HUES6 (cell line): ENCODE measurements around the gene RMRP.

ENCODE experiments used
- H3K27ac ChIP-seq: 2 replicates; pipeline ENCODE4 v1.7.0; 2013; ENCODE audit warnings: low read depth, mild to moderate bottlenecking, low read length, inconsistent platforms
- H3K27me3 ChIP-seq: 2 replicates; pipeline ENCODE4 v1.6.1; 2013; ENCODE audit warnings: low read length; ENCODE audit not compliant: control insufficient read depth, insufficient read depth
- H3K36me3 ChIP-seq: 2 replicates; pipeline ENCODE4 v1.6.1; 2013; ENCODE audit warnings: low read length; ENCODE audit not compliant: control insufficient read depth, insufficient read depth
- H3K4me1 ChIP-seq: 2 replicates; pipeline ENCODE4 v1.6.1; 2013; ENCODE audit warnings: low read length; ENCODE audit not compliant: control insufficient read depth, insufficient read depth
- H3K4me3 ChIP-seq: 2 replicates; pipeline ENCODE4 v1.5.1; 2013; ENCODE audit warnings: low read depth, low read length
- H3K9ac ChIP-seq: one replicate; pipeline ENCODE4 v1.6.1; 2013; ENCODE audit warnings: mild to moderate bottlenecking, low read length
- H3K9me3 ChIP-seq: 2 replicates; pipeline ENCODE4 v1.6.1; 2013; ENCODE audit warnings: low read depth, low read length; ENCODE audit not compliant: control insufficient read depth, insufficient read depth

The RMRP gene

DNA sequence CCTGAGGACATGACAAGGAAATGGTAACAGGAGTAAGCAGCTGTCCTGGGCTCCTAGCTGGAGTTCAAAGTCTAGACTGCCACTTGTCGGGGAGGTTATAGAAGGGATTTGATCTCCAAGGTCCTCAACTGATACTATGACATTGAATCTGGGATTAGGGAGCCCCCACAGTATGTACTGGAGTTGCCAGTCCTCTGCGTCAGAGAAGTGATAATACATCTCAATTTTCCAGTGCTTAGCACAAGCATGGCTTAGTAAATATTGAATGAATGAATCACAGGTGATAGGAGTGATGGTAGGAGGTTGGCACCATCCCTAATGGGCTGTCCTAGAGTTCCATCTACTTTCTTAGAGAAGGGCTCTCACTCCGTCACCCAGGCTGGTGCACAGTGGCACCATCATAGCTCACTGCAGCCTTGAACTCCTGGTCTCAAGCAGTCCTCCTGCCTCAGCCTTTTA lies 38.2 kb upstream of the RMRP start:
- H3K4me3 ChIP-seq: no peak overlapping the region
- peaks cover 6% of the 10 kb centered on the region; the same call in 1 of the 2 replicates for H3K4me1 ChIP-seq
- H3K9me3 ChIP-seq: no peaks in the 10 kb centered on the region
- H3K27ac ChIP-seq: no peak overlapping the region
- no peak overlapping the region for H3K9ac ChIP-seq
- H3K36me3 ChIP-seq: peaks cover 50% of the 10 kb centered on the region
- no peaks in the 10 kb centered on the region for H3K27me3 ChIP-seq

DNA sequence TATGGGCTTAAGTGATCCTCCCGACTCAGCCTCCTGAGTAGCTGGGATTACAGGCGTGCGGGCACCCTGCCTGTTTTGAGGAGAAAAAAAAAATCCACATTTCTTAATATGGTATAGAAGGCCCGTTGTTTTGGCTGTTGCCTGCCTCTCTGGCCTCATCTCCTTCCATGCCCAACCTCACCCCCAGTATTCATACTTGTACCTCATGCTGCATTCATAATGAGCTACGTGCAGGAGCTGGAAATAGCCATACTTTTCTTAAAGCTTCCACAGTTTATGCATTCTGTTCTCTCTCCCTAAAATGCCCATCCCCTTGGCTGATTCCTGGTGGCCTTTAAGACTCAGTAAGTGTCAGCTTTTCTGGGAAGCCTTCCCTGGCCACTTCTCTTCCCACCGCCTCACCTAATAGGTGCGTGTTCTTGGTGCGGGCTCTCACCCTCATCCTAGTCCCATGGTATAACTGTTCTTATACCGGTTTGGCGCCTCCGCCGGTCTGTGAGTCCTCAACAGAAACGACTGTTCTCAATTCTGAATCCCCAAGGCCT lies 34.0 kb upstream of the RMRP start:
- H3K4me3 ChIP-seq: peak overlapping the region; percentile 91; the same call in 1 of the 2 replicates

GRCh38 chr9:35691334-35691650 lies 33.5 kb upstream of the RMRP start:
- H3K9me3 ChIP-seq: no peaks in the 10 kb centered on the region
- H3K27me3 ChIP-seq: no peaks in the 10 kb centered on the region
- H3K4me1 ChIP-seq: peaks cover 15% of the 10 kb centered on the region; the same call in 1 of the 2 replicates
- H3K4me3 ChIP-seq: peak overlapping the region; percentile 91
- H3K36me3 ChIP-seq: peaks cover 31% of the 10 kb centered on the region
- peak overlapping the region; percentile 85; the same call in 1 of the 2 replicates for H3K27ac ChIP-seq
- peak overlapping the region; percentile 76 for H3K9ac ChIP-seq

More for the DNA sequence above, 34.0 kb upstream of the RMRP start:
- Histone ChIP-seq H3K27me3 (no peaks in the 10 kb centered on the region), H3K9ac (no peak overlapping the region), H3K9me3 (no peaks in the 10 kb centered on the region), H3K36me3 (peaks cover 29% of the 10 kb centered on the region), H3K4me1 (peaks cover 15% of the 10 kb centered on the region; the same call in 1 of the 2 replicates), H3K27ac (no peak overlapping the region)

DNA sequence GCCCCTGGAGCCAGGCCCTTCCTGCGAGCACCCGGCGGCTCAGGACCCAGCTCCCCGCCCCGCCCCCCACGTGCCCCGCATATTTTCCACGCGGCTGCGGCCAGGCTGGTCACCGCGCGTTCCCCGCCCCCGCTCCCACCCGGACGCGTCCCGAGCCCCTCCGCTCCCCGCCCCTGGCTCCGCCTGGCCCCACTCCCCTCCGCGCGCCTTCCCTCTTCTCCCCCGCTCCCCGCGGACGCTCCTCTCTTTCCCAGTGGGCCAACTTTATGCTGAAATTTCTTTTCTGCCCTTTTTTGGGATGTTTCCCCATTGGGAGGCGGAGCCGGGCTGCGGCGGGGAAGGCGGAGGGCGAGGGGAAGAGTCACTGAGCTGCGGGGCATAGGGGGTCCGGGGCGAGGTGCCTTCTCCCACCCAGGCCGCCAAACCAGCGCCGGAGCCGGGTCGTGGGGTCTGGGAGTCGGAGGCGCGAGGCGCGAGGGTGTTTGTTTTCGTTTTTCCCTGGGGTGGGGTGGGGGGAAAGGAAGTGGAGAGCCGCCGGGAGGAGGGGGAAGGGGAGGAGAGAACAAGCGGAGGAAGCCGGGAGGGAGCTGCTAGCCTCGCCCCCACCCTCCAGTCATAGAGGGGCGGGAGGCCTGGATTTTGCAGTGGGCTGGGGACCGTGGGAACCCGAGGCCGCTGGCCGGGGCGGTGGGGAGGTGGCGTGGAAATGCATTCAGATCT lies 33.0 kb upstream of the RMRP start:
- Histone ChIP-seq H3K27me3 (no peaks in the 10 kb centered on the region), H3K9ac (peak overlapping the region; percentile 88), H3K36me3 (peaks cover 29% of the 10 kb centered on the region), H3K27ac (peak overlapping the region; percentile 85; the same call in 1 of the 2 replicates), H3K9me3 (no peaks in the 10 kb centered on the region), H3K4me1 (peaks cover 15% of the 10 kb centered on the region; the same call in 1 of the 2 replicates), H3K4me3 (peak overlapping the region; percentile 91)

GRCh38 chr9:35690294-35690613 lies 32.4 kb upstream of the RMRP start:
- peak overlapping the region; percentile 91 for H3K4me3 ChIP-seq
- peak overlapping the region; percentile 88 for H3K9ac ChIP-seq
- H3K27me3 ChIP-seq: no peaks in the 10 kb centered on the region
- H3K4me1 ChIP-seq: peaks cover 15% of the 10 kb centered on the region; the same call in 1 of the 2 replicates
- peaks cover 34% of the 10 kb centered on the region for H3K36me3 ChIP-seq
- H3K27ac ChIP-seq: peak overlapping the region; percentile 85; the same call in 1 of the 2 replicates
- H3K9me3 ChIP-seq: no peaks in the 10 kb centered on the region

DNA sequence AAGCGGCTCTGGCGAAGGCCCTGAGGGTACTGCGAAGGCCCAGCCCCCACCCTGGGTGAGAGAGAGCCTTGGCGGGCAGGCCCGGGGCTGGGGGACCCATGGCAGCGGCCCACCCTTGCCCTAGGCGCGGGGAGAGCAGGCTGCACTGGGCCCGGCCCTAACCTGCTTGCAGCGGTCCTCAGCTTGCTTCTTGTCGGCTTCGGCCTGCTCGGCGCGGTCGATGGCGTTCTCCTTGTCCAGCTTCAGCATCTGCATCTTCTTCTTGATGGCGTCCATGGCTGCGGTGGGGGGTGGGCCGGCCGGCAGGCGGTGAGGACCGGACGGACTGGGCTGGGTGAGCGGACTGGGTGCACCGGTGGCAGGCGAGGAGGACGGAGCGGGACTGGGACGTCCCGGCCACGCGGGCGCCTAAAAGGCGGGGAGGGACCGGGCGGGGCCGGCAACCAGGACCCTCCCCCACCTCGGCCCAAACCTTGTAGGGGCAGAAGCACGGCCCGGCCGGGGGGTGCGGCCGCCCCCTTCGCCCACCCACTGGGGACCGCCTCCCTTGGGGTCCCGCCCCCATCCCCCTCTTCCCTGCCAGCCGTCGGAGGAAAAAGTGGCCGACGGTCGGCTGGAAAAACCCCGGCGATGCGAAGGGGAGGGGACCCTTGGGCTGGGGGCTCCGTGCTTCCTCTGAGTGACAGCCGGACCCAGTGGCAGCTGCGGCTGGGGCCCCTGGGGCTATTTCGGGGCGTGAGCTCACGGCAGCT lies 31.9 kb upstream of the RMRP start, which contains the start of gene TPM2:
TPM2 (minus strand) TSS at position 384 of the 752 bp plus-strand sequence; CDS start at position 276, 108 bp downstream.
- H3K4me3 ChIP-seq: peak within 1 kb of the TSS; percentile 91
- H3K9me3 ChIP-seq: no peaks in the 10 kb centered on the region
- H3K27me3 ChIP-seq: no peaks in the 10 kb centered on the region
- peak within 1 kb of the TSS; percentile 85 for H3K27ac ChIP-seq
- peaks cover 15% of the 10 kb centered on the region; the same call in 1 of the 2 replicates for H3K4me1 ChIP-seq
- peak within 1 kb of the TSS; percentile 88 for H3K9ac ChIP-seq
- H3K36me3 ChIP-seq: peaks cover 39% of the 10 kb centered on the region

DNA sequence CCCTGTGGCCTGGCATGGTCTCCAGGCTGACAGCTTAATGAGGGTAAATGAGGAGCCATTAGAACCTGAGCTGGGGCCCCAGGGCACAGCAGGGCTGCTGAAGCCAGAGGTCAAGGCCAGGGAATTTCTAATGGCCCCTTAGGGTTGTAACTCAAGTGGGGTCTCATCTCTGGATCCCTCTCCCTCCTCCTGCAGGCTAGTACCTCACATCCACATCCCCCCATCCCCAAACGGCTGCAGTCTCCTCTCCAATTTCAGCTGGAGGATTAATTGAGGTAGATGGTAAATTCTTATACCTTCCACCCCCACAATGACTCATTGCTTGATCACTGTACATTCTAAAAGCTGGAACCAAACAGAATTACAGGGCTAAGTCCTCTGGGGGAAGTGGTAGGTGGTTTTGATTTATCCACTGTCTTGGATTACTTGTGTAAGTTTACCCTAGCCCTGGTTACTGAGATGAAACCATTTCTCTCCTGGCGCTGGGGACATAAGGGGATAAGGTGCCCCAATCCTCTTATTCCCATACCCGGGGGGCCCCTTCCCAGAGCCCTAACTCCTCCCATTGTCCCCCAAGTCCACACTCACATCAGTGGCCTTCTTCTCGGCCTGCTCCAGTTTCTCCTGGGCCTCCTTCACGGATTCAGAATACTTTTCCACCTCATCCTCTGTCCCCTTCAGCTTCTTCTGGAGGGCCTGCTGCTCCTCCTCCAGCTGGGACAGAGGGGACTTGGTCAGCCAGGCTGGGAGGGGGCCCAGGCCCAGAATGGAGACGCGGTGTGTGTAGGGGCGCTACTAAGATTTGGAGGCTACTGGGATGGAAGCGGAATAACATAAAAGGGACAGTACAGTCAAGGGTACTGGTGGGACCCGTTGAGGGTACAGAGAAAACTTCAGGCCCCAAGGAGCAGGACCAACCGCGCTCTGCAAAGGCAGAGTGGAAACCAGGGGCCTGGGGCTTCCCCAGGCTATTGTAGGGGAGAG lies 31.0 kb upstream of the RMRP start:
- Histone ChIP-seq H3K27me3 (no peaks in the 10 kb centered on the region), H3K9me3 (no peaks in the 10 kb centered on the region), H3K9ac (peak overlapping the region; percentile 88), H3K4me3 (peak overlapping the region; percentile 91), H3K4me1 (peaks cover 15% of the 10 kb centered on the region; the same call in 1 of the 2 replicates), H3K36me3 (peaks cover 48% of the 10 kb centered on the region), H3K27ac (peak overlapping the region; percentile 78)

- Histone ChIP-seq H3K4me3 (peak overlapping the region; percentile 91), H3K36me3 (peaks cover 56% of the 10 kb centered on the region), H3K9me3 (no peaks in the 10 kb centered on the region), H3K27ac (no peak overlapping the region), H3K27me3 (no peaks in the 10 kb centered on the region), H3K9ac (peak overlapping the region; percentile 88), H3K4me1 (peaks cover 15% of the 10 kb centered on the region; the same call in 1 of the 2 replicates)
Observed at GRCh38 chr9:35687972-35688557, 30.2 kb upstream of the RMRP start.

DNA sequence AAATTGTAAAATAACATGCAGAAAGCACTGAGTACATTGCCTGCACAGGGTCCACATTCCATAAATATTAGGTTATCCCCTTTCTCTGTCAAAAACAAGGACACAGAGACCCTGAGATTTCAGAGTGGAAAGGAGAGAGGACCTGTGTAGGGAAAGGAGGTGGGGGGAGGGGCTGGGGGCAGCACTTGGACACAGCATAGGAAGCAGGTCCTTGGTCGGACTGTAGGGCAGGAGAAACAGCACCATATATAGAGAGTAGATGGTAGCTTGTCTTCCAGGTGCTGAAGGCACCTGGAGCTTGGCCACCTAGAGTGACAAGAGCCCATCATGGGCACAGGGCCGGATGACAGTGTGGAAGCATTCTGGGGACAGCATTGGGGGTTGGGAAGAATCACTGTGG lies 29.5 kb upstream of the RMRP start:
- H3K27ac ChIP-seq: no peak overlapping the region
- peaks cover 15% of the 10 kb centered on the region; the same call in 1 of the 2 replicates for H3K4me1 ChIP-seq
- H3K9ac ChIP-seq: no peak overlapping the region
- peaks cover 63% of the 10 kb centered on the region for H3K36me3 ChIP-seq
- no peak overlapping the region for H3K4me3 ChIP-seq
- no peaks in the 10 kb centered on the region for H3K27me3 ChIP-seq
- H3K9me3 ChIP-seq: no peaks in the 10 kb centered on the region
